K562 (cell line): ENCODE measurements around the gene NANS. TPM values are rescaled to one million over a fixed set of nuclear protein-coding genes. Genes with fewer than 3 reads are reported as not detected.

Source experiments
- ATAC-seq: fragments of 200-7000 bp; cut with Tn5 transposase; 3 replicates; pipeline ENCODE4 v1.9.1; 2020; ENCODE audit warnings: moderate library complexity
- BruUV-seq: library from RNA; stranded (reverse); fragments of 400-500 nt; replicated peaks from 2 replicates; lab custom pipeline; 2021; lab: Mats Ljungman, UMichigan
- CTCF ChIA-PET: fragments of 300-600 bp; formaldehyde crosslinking; extraction: SDS; loops from one replicate; lab custom pipeline; 2021; ENCODE audit warnings: low intra/inter-chr PET ratio; lab: Yijun Ruan, JAX
- POLR2A ChIA-PET: fragments of 300-600, 350-650 bp; sonication (Branson Sonifier 250); formaldehyde crosslinking; extraction: SDS; loops from one replicate; lab custom pipeline; 2021; ENCODE audit warnings: antibody characterized with exemption, inconsistent platforms; lab: Yijun Ruan, JAX
- DNase-seq, 4 experiments: peaks; one replicate each; pipeline versions ENCODE4 v3.0.0 to v3.0.0-alpha.2; 2011 to 2018; ENCODE audit warnings: low spot score in 3 of 4, mixed read lengths in 3 of 4; ENCODE audit errors: extremely low read depth in 1 of 4
- FAIRE-seq: peaks from 2 replicates; lab custom pipeline; 2011; peaks lifted over from hg19 to GRCh38; lab: Jason Lieb, UNC
- H2AFZ ChIP-seq: 2 replicates; pipeline ENCODE4 v1.6.0; 2011; ENCODE audit warnings: low read depth, low read length, control low read depth, inconsistent platforms
- H3K27ac ChIP-seq: fragments of 200-600 bp; 3 replicates; pipeline ENCODE4 v1.8.0; 2011; ENCODE audit warnings: low read depth, mild to moderate bottlenecking, control low read depth, inconsistent platforms, low read length, moderate library complexity, mixed read lengths; ENCODE audit errors: extremely low read depth
- H3K27me3 ChIP-seq, 2 experiments: fragments of 300-600 bp in 1 of 2; 2 replicates in 1 of 2; 3 replicates in 1 of 2; pipeline versions ENCODE4 v1.6.0 to v1.8.0; 2011; ENCODE audit warnings: inconsistent platforms in 2 of 2, low read length in 2 of 2, mild to moderate bottlenecking in 1 of 2, mixed read lengths in 1 of 2, moderate library complexity in 1 of 2; ENCODE audit not compliant: control insufficient read depth in 2 of 2, insufficient read depth in 2 of 2
- H3K36me3 ChIP-seq: fragments of 300-600 bp; 3 replicates; pipeline ENCODE4 v1.8.0; 2011; ENCODE audit warnings: mild to moderate bottlenecking, low read length, inconsistent platforms; ENCODE audit not compliant: control insufficient read depth, insufficient read depth
- H3K4me1 ChIP-seq, 2 experiments: fragments of 200-600 bp in 1 of 2; replicated peaks in 1 of 2; 2 replicates in 1 of 2; 3 replicates in 1 of 2; pipeline versions ENCODE4 v1.5.1 to v1.8.0; 2011; ENCODE audit warnings: inconsistent platforms in 2 of 2, low read length in 2 of 2, mild to moderate bottlenecking in 1 of 2, mixed read lengths in 1 of 2, moderate library complexity in 1 of 2; ENCODE audit not compliant: control insufficient read depth in 2 of 2, insufficient read depth in 2 of 2
- H3K4me2 ChIP-seq: 2 replicates; pipeline ENCODE4 v1.6.1; 2011; ENCODE audit warnings: low read length, control low read depth, inconsistent platforms, mixed read lengths; ENCODE audit not compliant: insufficient read depth
- H3K4me3 ChIP-seq: fragments of 200-600 bp; sonication (generic), shearing (Covaris generic); 2 replicates; pipeline ENCODE4 v1.5.1; 2016; ENCODE audit warnings: control low read depth, inconsistent platforms
- H3K79me2 ChIP-seq: fragments of 200-600 bp; 3 replicates; pipeline ENCODE4 v1.8.0; 2011; ENCODE audit warnings: low read length, inconsistent platforms; ENCODE audit not compliant: control insufficient read depth, insufficient read depth
- H3K9ac ChIP-seq, 2 experiments: 2 replicates each; pipeline versions ENCODE4 v1.6.0 to v1.6.1; 2011; ENCODE audit warnings: low read depth in 2 of 2, low read length in 2 of 2, control low read depth in 1 of 2, inconsistent platforms in 1 of 2, mild to moderate bottlenecking in 1 of 2, mixed read lengths in 1 of 2; ENCODE audit not compliant: insufficient read depth in 1 of 2
- H3K9me1 ChIP-seq: one replicate; pipeline ENCODE4 v1.6.0; 2011; ENCODE audit warnings: inconsistent platforms, mild to moderate bottlenecking, low read length, moderate library complexity; ENCODE audit not compliant: control insufficient read depth, insufficient read depth
- H3K9me3 ChIP-seq: replicated peaks from 2 replicates; pipeline ENCODE4 v1.5.1; 2011; ENCODE audit warnings: low read depth, low read length, inconsistent platforms; ENCODE audit not compliant: control insufficient read depth, insufficient read depth
- H4K20me1 ChIP-seq: replicated peaks from 2 replicates; pipeline ENCODE4 v1.6.1; 2011; ENCODE audit warnings: low read length, inconsistent platforms, mixed read lengths; ENCODE audit not compliant: control insufficient read depth, insufficient read depth
- CBFB ChIP-seq: sonication (generic); formaldehyde crosslinking; IDR thresholded peaks from 2 replicates; pipeline ENCODE4 v1.4.0; 2020; ENCODE audit warnings: mild to moderate bottlenecking, missing genetic modification reagents
- CTBP1 ChIP-seq: fragments of 450-650 bp; IDR thresholded peaks from 2 replicates; pipeline ENCODE4 v1.6.1; 2016; ENCODE audit warnings: borderline replicate concordance
- CUX1 ChIP-seq: fragments of 200-800 bp; sonication (Bioruptor generic); IDR thresholded peaks from 2 replicates; pipeline ENCODE4 v1.6.1; 2016; ENCODE audit warnings: missing genetic modification characterization, missing compliant biosample characterization
- MBD2 ChIP-seq: sonication (generic); IDR thresholded peaks from 2 replicates; pipeline ENCODE4 v1.6.1; 2016; ENCODE audit warnings: low read depth, borderline replicate concordance
- MEF2A ChIP-seq: IDR thresholded peaks from 2 replicates; pipeline ENCODE4 v1.6.1; 2011; ENCODE audit warnings: low read depth, mild to moderate bottlenecking, low read length, moderate library complexity; ENCODE audit not compliant: control insufficient read depth
- NFRKB ChIP-seq: fragments of 450-650 bp; IDR thresholded peaks from 2 replicates; pipeline ENCODE4 v1.6.1; 2016; ENCODE audit warnings: low read depth
- POLR2G ChIP-seq: fragments of 200-400 bp; formaldehyde crosslinking; IDR thresholded peaks from 2 replicates; pipeline ENCODE4 v1.6.1; 2017; ENCODE audit warnings: low read depth, mild to moderate bottlenecking, antibody characterized with exemption, low read length, moderate library complexity
- PRPF4 ChIP-seq: fragments of 200-400 bp; formaldehyde crosslinking; IDR thresholded peaks from one replicate; pipeline ENCODE4 v1.6.1; 2017; ENCODE audit warnings: low read length, low read depth, mild to moderate bottlenecking; ENCODE audit not compliant: insufficient read depth, poor library complexity, severe bottlenecking
- SPI1 ChIP-seq: IDR thresholded peaks from 2 replicates; pipeline ENCODE4 v1.6.1; 2011; ENCODE audit warnings: low read depth, low read length, control low read depth, borderline replicate concordance
- TCF7 ChIP-seq: sonication (generic); IDR thresholded peaks from 2 replicates; pipeline ENCODE4 v1.6.1; 2016; ENCODE audit warnings: antibody characterized with exemption, borderline replicate concordance
- ZNF551 ChIP-seq: fragments of 250-450 bp; sonication (Bioruptor Pico); IDR thresholded peaks from 2 replicates; pipeline ENCODE4 v1.5.0; 2021; ENCODE audit warnings: mild to moderate bottlenecking, moderate library complexity
- WGBS: fragments of 100-300 bp; shearing (Covaris generic); methylation state at CpG from one replicate; pipeline ENCODE4 v1.1.6; 2016; ENCODE audit warnings: low coverage, mixed read lengths; ENCODE audit not compliant: insufficient coverage; ENCODE audit errors: missing lambda C conversion rate; 5-methylcytosine and 5-hydroxymethylcytosine counted together
- in situ Hi-C: fragments of 300-500 bp; cut with MboI; formaldehyde crosslinking; loops from 4 replicates; pipeline ENCODE4 v1.15.0; 2018; ENCODE audit warnings: inconsistent platforms, mixed read lengths
- intact Hi-C: fragments of 100-400 bp; cut with micrococcal nuclease; formaldehyde crosslinking; loops from 2 replicates; pipeline ENCODE4 v1.14.2; 2022
- polyA plus RNA-seq, 8 experiments: library from polyadenylated mRNA; depleted of rRNA in 4 of 8; stranded (reverse) in 5 of 8; unstranded in 3 of 8; fragments of >200 nt; fragmentation: Nextera tagmentation in 2 of 8; fragmentation: Illumina TruSeq in 1 of 8; extraction: Ambion mirVana in 2 of 8; extraction: Trizol in 1 of 8; gene quantifications; 2 replicates each; pipeline versions ENCODE4 v1.2.1 to v1.2.3, GENCODE V29; 2011 to 2014; ENCODE audit warnings: inconsistent platforms in 1 of 8, missing spikeins in 1 of 8
- total RNA-seq, 7 experiments: library from RNA; depleted of rRNA in 6 of 7; stranded (reverse); fragments of >200 nt in 6 of 7; fragmentation: Illumina TruSeq in 2 of 7; extraction: Trizol in 2 of 7; gene quantifications; 2 replicates each; pipeline versions ENCODE4 v1.2.1 to v1.2.3, GENCODE V29; 2011 to 2021; ENCODE audit warnings: low replicate concordance in 1 of 7

The NANS gene
- total and polyA plus RNA-seq, 9 of the 15 experiments (the other 6 are each of a cell fraction or from before 2014, with no cell fraction given), result 37.1 to 181 (median 137) TPM

- no TSS peak for BruUV-seq
- H3K9me3 ChIP-seq, result no peaks in the 10 kb centered on the region
- no peaks in the 10 kb centered on the region for H3K9me1 ChIP-seq
- ChIA-PET CTCF (no interaction called here), POLR2A (interaction anchor here (0.9 to 1.9 kb wide), 4 partner anchors 9 to 50 kb away, joined by 3 to 5 read pairs (median 4); no protein-coding TSS in a partner anchor)
- H3K4me2 ChIP-seq, result no peak overlapping the region
- 93% methylated on average over 16 of the region's 16 CpGs for WGBS
- H3K36me3 ChIP-seq, result peaks cover 69% of the 10 kb centered on the region
- no peak overlapping the region for H3K4me3 ChIP-seq
- in situ Hi-C loops, result no loop called here
- intact Hi-C loops, result no loop called here
- H3K9ac ChIP-seq, result no peak overlapping the region; a peak in 2 of 4 replicates
- H3K79me2 ChIP-seq, result no peaks in the 10 kb centered on the region
- TF ChIP-seq MEF2A, result no peak
- 0 out of 2 replicates have a peak, but pooled peaks have one; percentile 39 for TF ChIP-seq POLR2G
- TF ChIP-seq ZNF551 (CRISPR knock-in tag), result no peak
- TF ChIP-seq CBFB (CRISPR knock-in tag), result no peak
- DNase-seq, result no peak
- FAIRE-seq, result no peak
- ATAC-seq, result no peak
- H3K4me1 ChIP-seq, result no peaks in the 10 kb centered on the region; a peak in 1 of 5 replicates
- H3K27ac ChIP-seq, result no peak overlapping the region
- no peaks in the 10 kb centered on the region for H4K20me1 ChIP-seq
- H3K27me3 ChIP-seq, result no peaks in the 10 kb centered on the region
- no peak overlapping the region for H2AFZ ChIP-seq
Observed at GRCh38 chr9:98094851-98095250, 38.3 kb downstream of the NANS start.

- no peaks in the 10 kb centered on the region; a peak in 1 of 5 replicates for H3K4me1 ChIP-seq
- WGBS, result 89% methylated on average over 7 of the region's 7 CpGs
- no peak for TF ChIP-seq NFRKB
- no peak for TF ChIP-seq SPI1
- TF ChIP-seq MBD2, result no peak
- no peak for TF ChIP-seq CTBP1
- TF ChIP-seq TCF7, result no peak
- no peak for TF ChIP-seq PRPF4
- no peak for TF ChIP-seq CUX1 (CRISPR knock-in tag)
Observed at GRCh38 chr9:98095401-98095800, 38.9 kb downstream of the NANS start.

More at GRCh38 chr9:98095401-98095800, 38.9 kb downstream of the NANS start:
- Histone ChIP-seq H3K27me3 (no peaks in the 10 kb centered on the region), H3K9me3 (no peaks in the 10 kb centered on the region), H3K9ac (no peak overlapping the region), H4K20me1 (no peaks in the 10 kb centered on the region), H3K36me3 (peaks cover 71% of the 10 kb centered on the region), H3K4me3 (no peak overlapping the region), H2AFZ (no peak overlapping the region), H3K79me2 (no peaks in the 10 kb centered on the region), H3K4me2 (no peak overlapping the region), H3K27ac (no peak overlapping the region), H3K9me1 (no peaks in the 10 kb centered on the region)
- DNase-seq, result no peak
- BruUV-seq, result no TSS peak
- ATAC-seq, result no peak
- ChIA-PET CTCF (no interaction called here), POLR2A (interaction anchor here (0.9 to 1.9 kb wide), 4 partner anchors 8 to 50 kb away, joined by 3 to 5 read pairs (median 4); no protein-coding TSS in a partner anchor)
- in situ Hi-C loops, result no loop called here
- intact Hi-C loops, result no loop called here
- no peak for FAIRE-seq
